NCI-H1105 treated with DMSO at 0.1 percent for 48 hours (cell line): Measurements from ENCODE around the gene PTS.

Experiments used
- DNase-seq: peaks from one replicate; lab custom pipeline; 2025; lab: John Stamatoyannopoulos, UW

Gene PTS

DNA sequence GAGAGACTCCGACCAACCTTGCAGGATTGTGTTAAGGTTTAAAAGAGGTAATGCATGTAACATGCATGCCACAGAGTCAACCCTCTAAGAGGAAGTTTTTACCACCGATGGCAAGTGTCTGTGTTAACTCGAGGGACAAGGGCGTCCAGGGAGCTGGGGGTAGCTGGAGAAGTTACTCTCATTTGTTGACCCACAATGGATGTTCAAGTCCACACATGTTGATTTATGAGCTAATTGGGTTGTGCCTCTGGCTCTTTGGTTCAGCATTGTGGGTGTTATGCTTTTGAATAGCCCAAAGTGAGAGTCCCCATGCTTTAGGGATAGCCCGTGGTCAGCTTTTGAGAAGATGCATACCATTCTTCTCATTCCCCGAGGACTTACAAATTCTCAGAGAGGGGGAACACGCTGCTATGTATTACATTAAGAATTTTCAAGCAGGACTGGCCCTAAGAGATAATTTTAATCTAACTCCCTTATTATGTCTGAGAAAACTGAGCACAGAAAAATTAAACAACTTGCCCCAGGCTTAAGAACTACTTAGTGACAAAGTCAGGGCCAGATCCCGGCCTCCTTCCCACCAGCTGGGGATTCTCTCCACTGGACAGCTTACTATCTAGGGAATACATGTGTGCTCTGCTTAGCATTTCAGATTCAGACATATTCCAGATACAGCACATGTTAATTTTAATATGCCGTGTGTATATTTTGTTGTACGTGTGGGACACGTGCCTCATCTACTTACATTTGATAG is 39.6 kb downstream of the PTS start:
- DNase-seq = no peak

DNA sequence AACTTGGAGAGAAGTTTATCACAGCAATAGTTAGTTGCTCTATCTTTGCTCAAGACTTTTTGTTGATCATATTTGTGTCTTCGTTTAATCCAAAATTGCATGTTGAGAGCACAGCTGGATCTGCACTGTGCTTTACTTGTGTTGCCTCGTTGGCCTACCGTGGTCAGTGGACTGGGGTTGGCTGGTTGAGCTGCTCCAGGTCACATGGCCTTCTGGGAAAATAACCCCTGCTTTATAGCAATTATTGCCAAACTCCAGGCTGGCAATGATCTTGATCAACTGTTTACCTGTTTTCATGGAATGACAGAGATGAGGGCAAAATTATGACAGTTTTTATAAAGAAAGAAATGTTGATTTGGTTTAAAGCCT is 40.2 kb downstream of the PTS start:
- DNase-seq = no peak

DNA sequence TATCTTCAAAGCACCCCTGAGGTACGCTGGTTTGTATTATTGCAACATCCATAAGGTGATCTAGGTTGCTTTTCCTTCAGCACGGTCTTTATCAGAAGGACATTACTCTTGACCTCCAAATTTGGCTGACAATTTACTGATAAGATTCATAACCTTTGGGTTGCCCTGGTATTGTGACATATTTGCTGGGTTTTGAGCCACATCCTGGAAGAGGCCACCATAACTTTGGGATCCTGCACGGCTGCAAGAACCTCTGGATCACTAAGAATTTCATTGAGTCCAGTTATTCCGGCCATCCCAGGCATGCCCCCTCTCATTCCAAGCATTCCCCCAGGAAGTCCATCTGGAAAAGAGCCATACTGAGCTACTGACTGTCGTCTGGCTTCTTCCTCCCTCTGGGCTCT is 41.0 kb downstream of the PTS start:
- DNase-seq = no peak

DNA sequence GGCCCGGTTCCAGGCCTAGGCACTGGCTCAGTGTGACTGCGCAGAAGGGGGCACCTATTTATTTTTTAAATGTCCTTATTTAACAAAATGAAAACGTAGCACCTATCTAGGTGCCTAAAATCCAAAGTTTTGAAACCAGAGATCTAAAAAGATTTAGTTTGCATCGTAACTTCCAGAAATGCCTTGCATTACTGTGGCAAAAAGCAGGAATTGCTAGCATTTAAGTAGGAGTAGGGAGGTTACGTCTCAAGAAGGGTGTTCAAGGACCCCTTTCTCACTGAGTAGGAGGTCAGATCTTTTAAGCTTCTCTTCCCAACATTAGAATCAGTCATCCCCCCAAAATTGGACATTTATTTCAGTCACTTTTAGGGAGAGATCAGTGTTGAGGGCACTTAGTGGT is 42.2 kb downstream of the PTS start:
- no peak for DNase-seq

DNA sequence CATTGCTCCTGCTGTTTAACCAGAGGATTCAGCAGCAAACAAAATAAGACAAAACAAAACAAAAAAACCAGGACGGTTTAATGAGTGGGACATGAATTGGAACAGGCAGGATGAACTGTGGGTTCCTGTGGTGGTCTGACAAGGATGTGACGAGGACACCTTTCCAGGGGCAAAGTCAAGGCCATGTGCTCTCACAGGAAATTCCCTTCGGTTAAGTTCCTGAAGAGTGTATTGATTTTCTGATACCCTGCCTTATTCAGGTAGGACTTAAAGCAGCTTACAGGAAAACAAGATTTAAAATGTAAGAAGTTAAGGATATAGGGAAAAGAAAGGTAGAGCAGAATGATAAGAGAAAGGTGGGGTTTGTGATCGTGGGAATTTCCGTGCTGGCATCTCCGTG is 42.9 kb downstream of the PTS start:
- no peak for DNase-seq

DNA sequence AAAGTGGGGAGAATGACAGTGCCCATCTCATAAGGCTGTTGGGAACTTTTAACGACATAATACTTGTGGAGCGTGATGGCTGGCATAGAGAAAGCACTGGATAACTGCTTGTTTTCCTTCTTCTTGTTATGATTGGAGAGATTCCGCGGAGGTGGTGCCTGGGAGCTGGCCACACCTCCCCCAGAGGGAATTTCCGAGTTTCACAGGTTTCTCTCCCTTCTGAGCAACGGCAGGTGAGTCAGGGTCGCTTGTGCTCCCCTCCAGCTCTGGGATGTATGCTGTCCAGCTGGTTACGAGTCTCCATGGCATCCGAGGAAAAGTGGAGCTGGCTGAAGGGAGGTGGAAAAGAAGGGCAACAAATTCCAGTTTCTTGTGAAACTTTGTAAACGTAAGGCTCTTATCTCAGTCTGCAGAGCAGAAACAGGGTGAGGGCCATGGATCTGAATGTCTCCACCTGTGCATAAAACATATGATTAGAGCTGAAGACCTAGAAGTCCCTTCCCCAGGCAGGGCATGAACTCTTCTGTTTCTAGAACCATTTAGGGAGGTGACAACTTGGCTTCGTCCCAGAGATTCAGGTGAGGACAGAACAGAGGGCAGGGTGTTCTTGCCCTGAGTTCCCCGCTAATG is 44.4 kb downstream of the PTS start:
- DNase-seq = no peak

DNA sequence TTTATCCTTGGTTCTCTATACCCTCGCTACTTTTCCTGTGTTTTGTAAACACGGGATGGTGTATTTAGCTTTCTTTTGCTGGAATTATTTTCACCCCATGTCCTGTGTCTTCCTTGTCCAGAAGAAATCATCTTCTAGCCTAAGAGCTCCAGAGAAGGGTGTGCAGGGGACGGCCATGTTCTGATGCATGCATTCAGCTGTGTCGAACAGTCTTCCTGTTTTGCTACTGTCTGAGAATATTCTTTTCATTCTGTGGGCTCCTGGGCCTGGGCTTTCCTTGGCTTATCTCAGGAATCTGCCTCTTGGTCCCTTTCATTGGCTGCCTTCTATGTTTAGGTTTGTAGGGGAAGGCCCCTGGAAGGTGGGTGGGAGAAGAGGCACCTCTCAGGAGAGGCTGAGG is 45.0 kb downstream of the PTS start:
- no peak for DNase-seq

DNA sequence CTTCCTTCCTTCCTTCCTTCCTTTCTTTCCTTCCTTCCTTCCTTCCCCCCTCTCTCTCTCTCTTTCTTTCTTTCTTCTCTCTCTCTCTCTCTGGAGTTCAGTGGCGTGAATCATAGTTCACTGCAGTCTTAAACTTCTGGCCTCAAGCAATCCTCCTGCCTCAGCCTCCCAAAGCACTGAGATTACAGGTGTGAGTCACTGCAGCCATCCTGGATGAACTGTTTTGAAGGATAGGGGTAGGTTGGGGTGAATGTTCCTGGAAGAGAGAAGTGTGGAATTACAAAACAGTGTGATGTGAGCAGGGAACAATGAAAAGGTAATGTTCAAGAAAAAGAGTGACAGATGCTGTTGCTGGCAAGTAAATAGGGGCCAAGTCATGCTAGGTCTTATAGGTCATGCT is 46.8 kb downstream of the PTS start:
- no peak for DNase-seq

DNA sequence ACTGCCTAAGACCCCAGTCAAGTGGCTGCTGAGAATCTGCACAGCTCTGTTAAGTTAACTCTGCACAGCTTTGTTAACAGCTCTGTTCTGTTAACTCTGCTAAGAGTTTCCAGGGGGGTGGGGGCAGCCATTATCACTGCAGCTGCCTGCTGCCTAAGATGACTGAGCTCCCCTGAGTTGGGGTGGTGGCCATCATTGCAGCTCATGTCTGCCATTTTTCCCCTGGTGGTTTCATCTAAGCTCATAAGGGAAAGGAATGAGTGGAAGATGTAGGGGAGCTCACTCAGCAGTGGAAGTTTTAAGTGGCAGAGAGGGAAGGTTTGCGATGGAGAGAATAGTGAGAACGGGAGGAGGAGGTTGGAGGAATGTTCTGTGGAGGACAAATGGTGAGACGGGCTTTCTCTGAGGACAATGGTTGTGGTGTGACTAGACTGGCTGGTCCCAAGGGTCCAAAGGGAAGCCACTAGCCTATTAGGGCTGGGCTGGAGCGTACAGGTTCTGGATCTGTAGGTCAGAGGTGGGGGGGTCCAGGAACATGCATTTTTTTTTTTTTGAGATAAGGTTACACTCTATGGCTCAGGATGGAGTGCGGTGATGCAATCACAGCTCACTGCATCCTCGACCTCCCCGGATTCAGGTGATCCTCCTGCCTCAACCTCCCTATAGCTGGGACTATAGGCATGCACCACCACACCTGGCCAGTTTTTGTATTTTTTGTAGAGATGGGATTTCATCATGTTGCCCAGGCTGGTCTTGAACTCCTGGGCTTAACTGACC is 48.0 kb downstream of the PTS start:
- no peak for DNase-seq

DNA sequence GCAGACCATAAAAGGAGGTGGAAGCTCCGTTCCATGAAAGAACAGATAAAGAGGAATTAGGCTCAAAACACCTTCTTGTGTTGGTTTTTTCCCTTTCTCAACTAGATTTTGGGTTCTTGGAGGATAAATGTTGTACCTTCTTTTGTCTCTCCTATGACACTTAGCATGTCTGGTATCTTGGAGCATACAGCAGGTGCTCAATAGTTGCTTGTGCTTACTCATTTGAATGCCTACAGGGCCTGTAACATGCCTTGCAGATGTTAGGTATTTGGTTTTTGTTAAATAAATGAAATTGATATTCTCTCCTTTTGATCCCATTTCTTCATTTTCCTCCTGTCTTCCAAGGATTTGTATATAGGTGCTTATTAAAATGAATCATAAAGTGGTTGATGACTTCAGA is 50.8 kb downstream of the PTS start:
- DNase-seq = no peak

DNA sequence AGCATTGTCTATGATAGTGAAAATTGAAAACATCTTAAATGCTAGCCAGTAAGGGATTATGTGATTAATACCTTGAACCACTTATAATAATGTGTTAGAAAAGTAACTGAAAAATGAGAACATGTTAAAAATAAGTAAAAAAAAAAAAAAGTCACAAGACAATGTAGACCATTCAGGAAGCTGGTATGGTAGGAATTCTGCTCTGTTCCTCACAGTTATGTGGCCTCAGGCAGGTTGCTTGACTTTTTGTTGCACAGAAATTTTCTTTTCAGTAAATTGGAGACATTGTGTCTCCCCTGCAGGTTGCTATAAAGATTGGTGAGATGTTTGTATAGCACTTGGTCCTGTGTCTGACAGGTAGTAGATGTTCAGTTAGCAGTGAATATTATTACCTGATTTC is 51.7 kb downstream of the PTS start:
- no peak for DNase-seq

DNA sequence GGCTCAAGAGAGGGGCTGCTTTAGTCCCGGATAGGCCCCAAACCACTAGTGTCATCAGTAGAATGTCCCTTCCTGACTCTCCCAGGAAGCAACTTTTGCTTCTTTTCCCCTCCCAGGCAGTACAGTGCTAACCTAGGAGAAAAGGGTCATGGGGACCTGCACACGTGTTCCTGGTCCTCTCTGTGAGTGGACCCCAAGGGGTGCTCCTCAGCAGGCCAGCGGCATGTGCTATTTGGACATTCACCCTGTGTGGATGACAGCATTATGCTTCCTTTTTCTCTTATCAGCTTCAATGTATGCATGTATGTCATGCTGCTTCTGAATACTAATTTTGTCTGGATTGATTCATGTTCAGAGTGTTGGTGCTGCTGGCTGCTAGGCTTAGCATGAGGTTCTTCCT is 52.6 kb downstream of the PTS start:
- DNase-seq = no peak

DNA sequence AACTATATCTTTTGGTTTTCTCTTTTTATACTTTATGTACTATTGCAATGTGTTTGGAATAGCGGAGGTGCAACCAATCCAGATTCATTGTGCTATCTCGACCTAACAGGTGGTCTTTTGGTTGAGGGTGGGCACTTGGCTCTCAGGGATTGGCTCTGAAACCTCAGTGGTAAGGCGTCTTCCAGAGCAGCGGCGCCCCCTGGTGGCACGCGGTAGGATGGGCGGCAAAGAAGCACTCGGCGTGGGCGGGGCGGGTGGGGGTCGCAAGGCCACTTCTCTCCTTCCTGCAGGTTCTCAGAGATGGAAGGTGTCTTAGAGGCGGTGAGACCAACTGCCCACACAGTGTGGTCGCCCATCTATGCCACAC is 53.7 kb downstream of the PTS start:
- DNase-seq = peak; percentile 70

DNA sequence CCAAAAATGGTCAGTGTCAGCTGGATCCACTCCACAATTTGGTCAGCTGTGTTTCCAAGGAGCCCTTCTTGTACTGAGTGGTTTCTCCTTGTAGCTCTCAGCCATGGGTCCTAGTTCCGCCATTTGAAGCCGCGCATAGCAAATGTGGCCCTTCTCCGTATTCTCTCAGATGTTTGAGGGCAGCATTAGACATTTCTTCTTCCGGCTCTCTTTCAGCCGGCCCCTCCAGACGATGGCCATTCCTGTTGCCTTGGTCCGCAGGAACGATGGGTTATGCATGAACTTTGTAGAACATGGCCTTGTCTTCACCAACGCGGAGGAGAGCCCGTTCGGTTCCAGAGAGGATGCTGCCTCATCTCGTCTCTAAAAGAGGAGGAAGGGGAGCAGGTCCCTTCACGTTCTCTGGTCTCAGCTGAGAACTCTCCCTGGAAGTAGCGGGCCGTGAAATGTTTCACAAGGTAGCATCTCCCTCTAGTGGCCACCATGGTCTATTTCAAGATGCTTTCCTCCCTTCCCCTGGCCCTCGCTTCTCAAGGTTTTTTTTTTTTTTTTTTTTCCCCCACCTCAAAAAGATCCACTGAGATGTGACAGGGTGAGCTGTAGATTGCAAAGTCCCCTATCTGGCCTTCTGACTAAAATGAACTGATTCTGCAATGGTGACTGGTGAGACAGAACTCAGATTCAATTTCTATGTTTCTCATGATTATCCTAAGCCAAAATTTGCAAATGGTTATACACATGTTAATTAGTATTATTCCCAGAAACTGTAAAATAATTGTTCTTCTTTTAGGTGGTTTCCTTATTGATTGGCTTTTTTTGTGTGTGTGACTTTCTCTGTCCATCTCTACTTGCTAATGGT is 54.3 kb downstream of the PTS start:
- DNase-seq = peak; percentile 92

DNA sequence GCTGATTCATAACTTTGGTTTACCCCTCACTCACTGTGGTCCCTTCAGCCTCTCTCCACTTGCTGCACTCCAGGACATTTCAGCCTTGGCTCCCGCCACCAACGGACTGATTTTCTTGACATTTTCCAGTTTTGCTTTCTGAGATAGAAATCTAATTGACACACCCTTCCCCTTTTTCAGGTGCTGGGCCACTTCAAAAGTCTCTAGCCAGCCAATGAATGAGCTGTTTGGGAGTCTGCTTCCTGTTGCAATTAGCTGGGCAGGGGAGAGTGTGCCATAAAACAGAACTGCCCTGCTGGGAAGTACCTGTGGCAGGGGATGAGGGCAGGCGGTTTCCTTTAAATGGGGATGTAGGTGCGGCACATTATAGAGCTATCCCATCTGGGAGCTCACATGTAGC is 55.5 kb downstream of the PTS start:
- DNase-seq = peak; percentile 2
